DOHH2 (cell line): ENCODE measurements around the gene CNN3.

ENCODE experiments used
- H3F3A ChIP-seq: fragments of 200-600 bp; sonication (generic), shearing (Covaris generic); 2 replicates; pipeline ENCODE4 v1.6.0; 2016; ENCODE audit warnings: antibody characterized with exemption, mild to moderate bottlenecking; ENCODE audit not compliant: control insufficient read depth, insufficient read depth
- H3K27ac ChIP-seq: fragments of 200-600 bp; sonication (generic); 2 replicates; pipeline ENCODE4 v1.5.1; 2014; ENCODE audit warnings: low read depth, mild to moderate bottlenecking, low read length, moderate library complexity
- H3K27me3 ChIP-seq: fragments of 200-600 bp; sonication (generic); 2 replicates; pipeline ENCODE4 v1.6.1; 2014; ENCODE audit warnings: mild to moderate bottlenecking, low read length, mixed read lengths; ENCODE audit not compliant: control insufficient read depth
- H3K36me3 ChIP-seq: fragments of 200-600 bp; sonication (generic); 2 replicates; pipeline ENCODE4 v1.6.1; 2014; ENCODE audit warnings: mild to moderate bottlenecking, low read length, moderate library complexity, mixed read lengths; ENCODE audit not compliant: control insufficient read depth
- H3K4me1 ChIP-seq: fragments of 200-600 bp; sonication (generic); 2 replicates; pipeline ENCODE4 v1.6.1; 2014; ENCODE audit warnings: mild to moderate bottlenecking, low read length, mixed read lengths; ENCODE audit not compliant: control insufficient read depth
- H3K4me2 ChIP-seq: fragments of 200-600 bp; sonication (generic); 2 replicates; pipeline ENCODE4 v1.6.0; 2014; ENCODE audit warnings: mild to moderate bottlenecking, low read length, moderate library complexity
- H3K4me3 ChIP-seq: fragments of 200-600 bp; sonication (generic); 2 replicates; pipeline ENCODE4 v1.5.1; 2014; ENCODE audit warnings: mild to moderate bottlenecking, low read length, mixed read lengths
- H3K79me2 ChIP-seq: fragments of 200-600 bp; sonication (generic); 2 replicates; pipeline ENCODE4 v1.6.1; 2014; ENCODE audit warnings: mild to moderate bottlenecking, low read length, mixed read lengths; ENCODE audit not compliant: control insufficient read depth
- H3K9me2 ChIP-seq: fragments of 200-600 bp; sonication (generic); replicated peaks from 2 replicates; pipeline ENCODE4 v1.6.1; 2014; ENCODE audit warnings: mild to moderate bottlenecking, low read length, mixed read lengths; ENCODE audit not compliant: control insufficient read depth
- H3K9me3 ChIP-seq: fragments of 200-600 bp; sonication (generic); 2 replicates; pipeline ENCODE4 v1.6.1; 2014; ENCODE audit warnings: antibody characterized with exemption, low read length, mixed read lengths; ENCODE audit not compliant: control insufficient read depth, insufficient read depth
- H4K20me1 ChIP-seq: fragments of 200-600 bp; sonication (generic); 2 replicates; pipeline ENCODE4 v1.6.0; 2014; ENCODE audit warnings: low read depth, mild to moderate bottlenecking, antibody characterized with exemption, low read length, moderate library complexity; ENCODE audit not compliant: control insufficient read depth, insufficient read depth
- CTCF ChIP-seq: fragments of 200-600 bp; sonication (generic); IDR thresholded peaks from one replicate; pipeline ENCODE4 v1.5.1; 2014; ENCODE audit warnings: antibody characterized with exemption, mild to moderate bottlenecking, low read depth, low read length; ENCODE audit not compliant: poor library complexity, severe bottlenecking
- EZH2phosphoT487 ChIP-seq: fragments of 200-600 bp; sonication (generic); IDR thresholded peaks from 2 replicates; pipeline ENCODE4 v1.6.1; 2017; ENCODE audit warnings: borderline replicate concordance, mild to moderate bottlenecking, antibody characterized with exemption, low read length, moderate library complexity, mixed read lengths

Gene CNN3

GRCh38 chr1:94884106-94884505, 42.8 kb downstream of the CNN3 start:
- Histone ChIP-seq H3K27me3 (no peaks in the 10 kb centered on the region), H3K27ac (no peak overlapping the region), H3K4me1 (no peaks in the 10 kb centered on the region), H3F3A (no peaks in the 10 kb centered on the region), H3K9me2 (no peaks in the 10 kb centered on the region), H3K4me3 (no peak overlapping the region), H3K4me2 (no peak overlapping the region), H3K36me3 (no peaks in the 10 kb centered on the region), H3K79me2 (no peaks in the 10 kb centered on the region), H4K20me1 (no peaks in the 10 kb centered on the region), H3K9me3 (no peaks in the 10 kb centered on the region)
- TF ChIP-seq EZH2phosphoT487 (no peak), CTCF (no peak)

GRCh38 chr1:94883691-94884090, 43.2 kb downstream of the CNN3 start:
- no peaks in the 10 kb centered on the region for H3K79me2 ChIP-seq
- TF ChIP-seq EZH2phosphoT487 (no peak), CTCF (no peak)
- H4K20me1 ChIP-seq, result no peaks in the 10 kb centered on the region
- no peak overlapping the region for H3K27ac ChIP-seq
- no peaks in the 10 kb centered on the region for H3K9me3 ChIP-seq
- H3F3A ChIP-seq, result no peaks in the 10 kb centered on the region
- H3K27me3 ChIP-seq, result no peaks in the 10 kb centered on the region
- H3K4me2 ChIP-seq, result no peak overlapping the region
- no peaks in the 10 kb centered on the region for H3K4me1 ChIP-seq
- H3K9me2 ChIP-seq, result no peaks in the 10 kb centered on the region
- no peaks in the 10 kb centered on the region for H3K36me3 ChIP-seq
- no peak overlapping the region for H3K4me3 ChIP-seq

DNA sequence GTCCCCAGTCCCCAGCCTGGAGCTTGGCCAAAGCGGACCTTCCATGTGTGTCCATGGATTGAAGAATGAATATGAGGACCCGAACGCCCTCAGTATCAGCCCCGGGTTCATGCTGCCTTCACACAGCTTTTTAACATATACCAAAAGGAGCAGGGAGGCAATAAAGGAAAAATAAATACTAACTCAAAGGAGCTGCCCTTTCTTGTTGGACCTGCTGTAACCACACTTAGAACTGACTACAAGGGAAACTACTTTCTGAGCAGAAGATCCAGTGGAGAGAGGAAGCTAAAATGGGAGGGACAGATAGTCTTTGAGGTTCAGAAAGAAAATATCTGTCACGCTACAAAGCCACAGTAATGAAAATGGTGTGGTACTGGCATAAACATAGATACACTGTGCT, 48.6 kb downstream of the CNN3 start:
- TF ChIP-seq CTCF (no peak), EZH2phosphoT487 (no peak)
- Histone ChIP-seq H3K9me2 (no peaks in the 10 kb centered on the region), H4K20me1 (no peaks in the 10 kb centered on the region), H3F3A (no peaks in the 10 kb centered on the region), H3K4me3 (no peak overlapping the region), H3K36me3 (no peaks in the 10 kb centered on the region), H3K79me2 (no peaks in the 10 kb centered on the region), H3K4me1 (no peaks in the 10 kb centered on the region), H3K4me2 (no peak overlapping the region), H3K27ac (no peak overlapping the region), H3K27me3 (no peaks in the 10 kb centered on the region), H3K9me3 (no peaks in the 10 kb centered on the region)

DNA sequence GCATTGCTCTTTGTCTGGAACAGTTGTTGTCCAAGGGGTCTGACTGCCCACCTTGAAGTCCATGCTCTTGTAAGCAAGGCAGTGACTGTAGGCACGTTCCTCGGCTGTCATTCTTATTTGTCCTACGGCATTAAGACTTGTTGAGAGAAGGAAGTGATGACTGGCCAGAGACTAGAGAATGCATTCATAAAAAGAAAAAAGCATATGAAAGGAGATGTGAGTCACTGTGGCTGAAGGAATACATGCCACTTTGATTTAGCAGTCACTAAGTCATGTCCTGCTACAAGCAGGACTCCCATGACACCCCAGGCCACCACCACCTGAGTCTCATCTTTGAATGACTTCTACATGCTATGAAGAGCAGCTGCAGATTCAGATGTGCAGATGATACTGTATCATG, 50.5 kb downstream of the CNN3 start:
- H3K36me3 ChIP-seq, result no peaks in the 10 kb centered on the region
- no peaks in the 10 kb centered on the region for H3K9me2 ChIP-seq
- H3K79me2 ChIP-seq, result no peaks in the 10 kb centered on the region
- H3K4me3 ChIP-seq, result no peak overlapping the region
- TF ChIP-seq EZH2phosphoT487 (no peak), CTCF (no peak)
- no peaks in the 10 kb centered on the region for H3K4me1 ChIP-seq
- no peaks in the 10 kb centered on the region for H3K27me3 ChIP-seq
- H4K20me1 ChIP-seq, result no peaks in the 10 kb centered on the region
- H3K27ac ChIP-seq, result no peak overlapping the region
- H3K9me3 ChIP-seq, result no peaks in the 10 kb centered on the region
- H3K4me2 ChIP-seq, result no peak overlapping the region
- no peaks in the 10 kb centered on the region for H3F3A ChIP-seq
